IMR-90 (cell line): ENCODE results near the gene GABBR1. TPM values are rescaled to one million over a fixed set of nuclear protein-coding genes. Genes with fewer than 3 reads are reported as not detected.

Source experiments
- ATAC-seq: fragments of 200-7000 bp; cut with Tn5 transposase; 2 replicates; pipeline ENCODE4 v1.9.1; 2020; ENCODE audit warnings: low read depth, mild to moderate bottlenecking, moderate library complexity
- BruUV-seq: library from RNA; stranded (reverse); fragments of 400-500 nt; replicated peaks from 2 replicates; lab custom pipeline; 2021; lab: Mats Ljungman, UMichigan
- CTCF ChIA-PET: fragments of 300-600 bp; formaldehyde crosslinking; extraction: SDS; loops from one replicate; lab custom pipeline; 2021; ENCODE audit warnings: antibody characterized with exemption; lab: Yijun Ruan, JAX
- POLR2A ChIA-PET: fragments of 300-600 bp; sonication (Branson Sonifier 250); formaldehyde crosslinking; loops from one replicate; lab custom pipeline; 2022; ENCODE audit warnings: antibody characterized with exemption; ENCODE audit not compliant: unreplicated experiment; lab: Charles Lee
- DNase-seq: peaks from one replicate; pipeline ENCODE4 v3.0.0; 2013
- H2AFZ ChIP-seq: replicated peaks from 2 replicates; pipeline ENCODE3; 2013; ENCODE audit warnings: low read length, mild to moderate bottlenecking; ENCODE audit not compliant: poor library complexity
- H2AK5ac ChIP-seq: 2 replicates; pipeline ENCODE4 v1.6.1; 2013; ENCODE audit warnings: low read depth, low read length, inconsistent platforms
- H2AK9ac ChIP-seq: replicated peaks from 2 replicates; pipeline ENCODE3; 2013; ENCODE audit warnings: mild to moderate bottlenecking, low read depth, low read length, moderate library complexity; ENCODE audit not compliant: poor library complexity
- H2BK120ac ChIP-seq: 2 replicates; pipeline ENCODE4 v1.6.1; 2013; ENCODE audit warnings: low read depth, low read length, inconsistent platforms
- H2BK15ac ChIP-seq: 3 replicates; pipeline ENCODE4 v1.6.1; 2013; ENCODE audit warnings: low read depth, low read length, inconsistent platforms
- H2BK20ac ChIP-seq: 2 replicates; pipeline ENCODE4 v1.6.1; 2013; ENCODE audit warnings: low read depth, mild to moderate bottlenecking, inconsistent platforms, low read length, moderate library complexity
- H2BK5ac ChIP-seq: 2 replicates; pipeline ENCODE4 v1.6.1; 2013; ENCODE audit warnings: mild to moderate bottlenecking, low read depth, low read length, inconsistent platforms; ENCODE audit not compliant: poor library complexity, severe bottlenecking
- H3K14ac ChIP-seq: replicated peaks from 2 replicates; pipeline ENCODE4 v1.6.1; 2013; ENCODE audit warnings: low read depth, low read length, inconsistent platforms
- H3K18ac ChIP-seq: 2 replicates; pipeline ENCODE4 v1.6.1; 2013; ENCODE audit warnings: low read depth, low read length, control low read depth
- H3K23ac ChIP-seq: 2 replicates; pipeline ENCODE4 v1.6.1; 2013; ENCODE audit warnings: low read depth, low read length, inconsistent platforms
- H3K27ac ChIP-seq: 2 replicates; pipeline ENCODE4 v1.5.1; 2013; ENCODE audit warnings: mild to moderate bottlenecking, control low read depth, low read length; ENCODE audit not compliant: insufficient read depth
- H3K27me3 ChIP-seq: 2 replicates; pipeline ENCODE4 v1.6.1; 2013; ENCODE audit warnings: low read length; ENCODE audit not compliant: control insufficient read depth, insufficient read depth
- H3K36me3 ChIP-seq: 2 replicates; pipeline ENCODE4 v1.6.1; 2013; ENCODE audit warnings: low read length, mixed read lengths; ENCODE audit not compliant: control insufficient read depth, insufficient read depth
- H3K4ac ChIP-seq: 2 replicates; pipeline ENCODE4 v1.6.1; 2013; ENCODE audit warnings: low read depth, low read length, inconsistent platforms
- H3K4me1 ChIP-seq: 2 replicates; pipeline ENCODE4 v1.6.1; 2013; ENCODE audit warnings: low read length, mixed read lengths; ENCODE audit not compliant: control insufficient read depth, insufficient read depth
- H3K4me2 ChIP-seq: 2 replicates; pipeline ENCODE4 v1.6.1; 2013; ENCODE audit warnings: low read depth, mild to moderate bottlenecking, control low read depth, low read length, moderate library complexity
- H3K4me3 ChIP-seq: 2 replicates; pipeline ENCODE4 v1.5.1; 2013; ENCODE audit warnings: low read depth, mild to moderate bottlenecking, control low read depth, low read length, moderate library complexity; ENCODE audit not compliant: insufficient read depth
- H3K56ac ChIP-seq: 2 replicates; pipeline ENCODE4 v1.6.1; 2013; ENCODE audit warnings: low read length, inconsistent platforms; ENCODE audit not compliant: insufficient read depth; ENCODE audit errors: extremely low read depth
- H3K79me1 ChIP-seq, 2 experiments: 2 replicates each; pipeline ENCODE4 v1.6.1; 2013; ENCODE audit warnings: low read length in 2 of 2, inconsistent platforms in 1 of 2, low read depth in 1 of 2
- H3K9ac ChIP-seq: 2 replicates; pipeline ENCODE4 v1.6.1; 2013; ENCODE audit warnings: low read depth, low read length, control low read depth
- H3K9me1 ChIP-seq: 2 replicates; pipeline ENCODE4 v1.6.1; 2013; ENCODE audit warnings: low read length, inconsistent platforms; ENCODE audit not compliant: insufficient read depth
- H3K9me3 ChIP-seq: 2 replicates; pipeline ENCODE4 v1.6.1; 2013; ENCODE audit warnings: low read length; ENCODE audit not compliant: control insufficient read depth, insufficient read depth
- H4K20me1 ChIP-seq: 2 replicates; pipeline ENCODE4 v1.6.1; 2013; ENCODE audit warnings: low read length, inconsistent platforms; ENCODE audit not compliant: insufficient read depth
- H4K5ac ChIP-seq: 2 replicates; pipeline ENCODE4 v1.6.1; 2013; ENCODE audit warnings: mild to moderate bottlenecking, low read depth, low read length, control low read depth
- H4K8ac ChIP-seq, 2 experiments: 2 replicates each; pipeline ENCODE4 v1.6.1; 2013; ENCODE audit warnings: low read depth in 2 of 2, low read length in 2 of 2, control low read depth in 1 of 2, inconsistent platforms in 1 of 2
- H4K91ac ChIP-seq: 2 replicates; pipeline ENCODE4 v1.6.1; 2013; ENCODE audit warnings: low read depth, low read length, inconsistent platforms; ENCODE audit not compliant: insufficient read depth
- CEBPB ChIP-seq: IDR thresholded peaks from 2 replicates; pipeline ENCODE4 v1.6.1; 2012; ENCODE audit warnings: low read depth, low read length, improper control_type of control experiment
- CHD1 ChIP-seq: IDR thresholded peaks from 2 replicates; pipeline ENCODE4 v1.6.1; 2012; ENCODE audit warnings: low read depth, low read length, improper control_type of control experiment
- FOS ChIP-seq: fragments of 150-350 bp; IDR thresholded peaks from 2 replicates; pipeline ENCODE4 v1.6.1; 2016; ENCODE audit warnings: low read depth, low read length
- MAFK ChIP-seq: IDR thresholded peaks from 2 replicates; pipeline ENCODE4 v1.6.1; 2012; ENCODE audit warnings: low read depth, low read length, improper control_type of control experiment
- MAZ ChIP-seq: IDR thresholded peaks from 2 replicates; pipeline ENCODE4 v1.6.1; 2012; ENCODE audit warnings: low read depth, mild to moderate bottlenecking, low read length, improper control_type of control experiment, moderate library complexity, borderline replicate concordance
- MXI1 ChIP-seq: IDR thresholded peaks from 2 replicates; pipeline ENCODE4 v1.6.1; 2012; ENCODE audit warnings: low read depth, mild to moderate bottlenecking, low read length, moderate library complexity, borderline replicate concordance
- NFE2L2 ChIP-seq: fragments of 150-350 bp; IDR thresholded peaks from 2 replicates; pipeline ENCODE4 v1.6.1; 2016; ENCODE audit warnings: low read depth, mild to moderate bottlenecking, low read length
- POLR2A ChIP-seq: IDR thresholded peaks from 2 replicates; pipeline ENCODE4 v1.6.1; 2012; ENCODE audit warnings: mild to moderate bottlenecking, low read depth, low read length
- RAD21 ChIP-seq: IDR thresholded peaks from 2 replicates; pipeline ENCODE4 v1.6.1; 2012; ENCODE audit warnings: low read length, improper control_type of control experiment
- RCOR1 ChIP-seq: IDR thresholded peaks from 2 replicates; pipeline ENCODE4 v1.6.1; 2012; ENCODE audit warnings: mild to moderate bottlenecking, low read length, improper control_type of control experiment; ENCODE audit not compliant: insufficient replicate concordance
- RFX5 ChIP-seq: IDR thresholded peaks from 2 replicates; pipeline ENCODE4 v1.8.0; 2012; ENCODE audit warnings: low read depth, mild to moderate bottlenecking, low read length, moderate library complexity
- SMC3 ChIP-seq: fragments of 150-350 bp; IDR thresholded peaks from 2 replicates; pipeline ENCODE4 v1.6.1; 2016; ENCODE audit warnings: low read depth, mild to moderate bottlenecking, antibody characterized with exemption, low read length, moderate library complexity
- WGBS, 2 experiments: methylation state at CpG; one replicate each; pipeline versions ENCODE4 v1.1.5 to v1.1.7; 2013; ENCODE audit warnings: missing lambda C conversion rate in 2 of 2; ENCODE audit not compliant: insufficient read length in 1 of 2; ENCODE audit errors: extremely low coverage in 2 of 2; 5-methylcytosine and 5-hydroxymethylcytosine counted together
- dilution Hi-C: fragments of 300-500 bp; cut with HindIII; formaldehyde crosslinking; loops from one replicate; pipeline ENCODE4 v1.14.3; 2018; ENCODE audit warnings: low sequenced_read_pairs; ENCODE audit not compliant: unreplicated experiment
- in situ Hi-C: fragments of 300-500 bp; cut with MboI; formaldehyde crosslinking; loops from 3 replicates; pipeline ENCODE4 v1.14.3; 2019; ENCODE audit warnings: low sequenced_read_pairs, inconsistent platforms, mixed read lengths
- intact Hi-C: fragments of 100-400 bp; cut with micrococcal nuclease; formaldehyde crosslinking; loops from 2 replicates; pipeline ENCODE4 v1.10.0; 2022
- polyA plus RNA-seq, 3 experiments: library from polyadenylated mRNA; depleted of rRNA; stranded (reverse); fragments of >200 nt; gene quantifications; 2 replicates each; pipeline ENCODE4 v1.2.3, GENCODE V29; 2012; ENCODE audit warnings: low replicate concordance in 1 of 3
- total RNA-seq: library from RNA; depleted of rRNA; stranded (reverse); fragments of >200 nt; gene quantifications from 2 replicates; pipeline ENCODE4 v1.2.3, GENCODE V29; 2012
- TF ChIP-seq, protein P1 (sequence below): conservative IDR thresholded peaks from 2 replicates; pipeline ENCODE4 v1.5.1; 2012; ENCODE audit warnings: mild to moderate bottlenecking, low read depth, low read length, improper control_type of control experiment
- TF ChIP-seq, protein P2 (sequence below): fragments of 150-350 bp; IDR thresholded peaks from 2 replicates; pipeline ENCODE4 v1.6.1; 2016; ENCODE audit warnings: low read depth, mild to moderate bottlenecking, low read length, moderate library complexity, borderline replicate concordance
- TF ChIP-seq, protein P3 (sequence below): fragments of 150-350 bp; IDR thresholded peaks from 2 replicates; pipeline ENCODE4 v1.6.1; 2017; ENCODE audit warnings: mild to moderate bottlenecking, antibody characterized with exemption, low read length, low read depth

GABBR1 gene
- total and polyA plus RNA-seq, 2 of the 4 experiments (the other 2 are of a cell fraction): 5.9 to 31.5 TPM

DNA sequence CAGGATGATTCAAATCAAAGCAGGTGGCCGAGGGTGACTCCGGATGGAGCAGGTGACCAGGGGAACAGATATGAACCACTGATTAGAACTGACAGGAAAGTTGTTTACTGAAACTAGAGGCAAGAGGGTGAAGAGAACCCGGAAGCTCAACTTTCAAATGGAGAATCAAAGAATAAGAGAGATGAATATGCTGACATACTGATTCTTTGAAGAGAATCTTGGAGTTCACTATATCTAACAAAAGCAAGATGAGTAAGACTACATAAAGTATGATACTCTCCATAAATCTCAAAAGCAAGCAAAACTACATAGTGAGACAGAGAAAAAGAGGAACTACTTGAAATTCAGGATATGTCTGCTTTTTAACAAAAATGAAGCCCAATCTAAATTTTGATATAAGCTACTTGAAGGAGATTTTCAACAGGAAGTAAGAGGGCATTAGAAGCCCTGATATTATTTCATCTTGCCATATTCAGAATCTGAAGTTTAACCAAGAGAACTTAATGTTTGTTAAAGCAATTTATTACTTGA lies 69.5 kb downstream of the GABBR1 start:
- Histone ChIP-seq H3K9me3 (no peaks in the 10 kb centered on the region), H3K36me3 (no peaks in the 10 kb centered on the region), H3K4me3 (no peak overlapping the region), H3K4me2 (no peak overlapping the region), H3K9me1 (no peaks in the 10 kb centered on the region), H3K14ac (no peak overlapping the region), H3K56ac (no peak overlapping the region), H3K4ac (no peak overlapping the region), H3K27me3 (no peaks in the 10 kb centered on the region; the same call in 1 of the 2 replicates), H2BK15ac (no peak overlapping the region), H2BK5ac (no peak overlapping the region), H4K8ac (no peak overlapping the region), H2AK9ac (no peak overlapping the region), H3K79me1 (no peaks in the 10 kb centered on the region), H2BK20ac (no peak overlapping the region), H2AFZ (no peak overlapping the region), H4K5ac (no peak overlapping the region), H4K91ac (no peak overlapping the region), H3K9ac (no peak overlapping the region), H4K20me1 (no peaks in the 10 kb centered on the region), H2AK5ac (no peak overlapping the region), H2BK120ac (no peak overlapping the region), H3K18ac (no peak overlapping the region), H3K27ac (no peak overlapping the region), H3K23ac (no peak overlapping the region), H3K4me1 (no peaks in the 10 kb centered on the region)
- WGBS, 2 experiments: no CpG with 5 or more reads among the region's 3 CpGs
- dilution Hi-C loops (no loop called here), in situ Hi-C loops (no loop called here), intact Hi-C loops (no loop called here)
- no TSS peak for BruUV-seq
- CTCF ChIA-PET: no interaction called here
- DNase-seq: no peak
- ATAC-seq: no peak
- TF ChIP-seq MXI1: no peak
- no peak for TF ChIP-seq POLR2A
- TF ChIP-seq, protein P1, sequence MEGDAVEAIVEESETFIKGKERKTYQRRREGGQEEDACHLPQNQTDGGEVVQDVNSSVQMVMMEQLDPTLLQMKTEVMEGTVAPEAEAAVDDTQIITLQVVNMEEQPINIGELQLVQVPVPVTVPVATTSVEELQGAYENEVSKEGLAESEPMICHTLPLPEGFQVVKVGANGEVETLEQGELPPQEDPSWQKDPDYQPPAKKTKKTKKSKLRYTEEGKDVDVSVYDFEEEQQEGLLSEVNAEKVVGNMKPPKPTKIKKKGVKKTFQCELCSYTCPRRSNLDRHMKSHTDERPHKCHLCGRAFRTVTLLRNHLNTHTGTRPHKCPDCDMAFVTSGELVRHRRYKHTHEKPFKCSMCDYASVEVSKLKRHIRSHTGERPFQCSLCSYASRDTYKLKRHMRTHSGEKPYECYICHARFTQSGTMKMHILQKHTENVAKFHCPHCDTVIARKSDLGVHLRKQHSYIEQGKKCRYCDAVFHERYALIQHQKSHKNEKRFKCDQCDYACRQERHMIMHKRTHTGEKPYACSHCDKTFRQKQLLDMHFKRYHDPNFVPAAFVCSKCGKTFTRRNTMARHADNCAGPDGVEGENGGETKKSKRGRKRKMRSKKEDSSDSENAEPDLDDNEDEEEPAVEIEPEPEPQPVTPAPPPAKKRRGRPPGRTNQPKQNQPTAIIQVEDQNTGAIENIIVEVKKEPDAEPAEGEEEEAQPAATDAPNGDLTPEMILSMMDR: no peak
- no peak for TF ChIP-seq CEBPB
- TF ChIP-seq RCOR1: no peak
- no peak for TF ChIP-seq CHD1
- TF ChIP-seq, protein P2, sequence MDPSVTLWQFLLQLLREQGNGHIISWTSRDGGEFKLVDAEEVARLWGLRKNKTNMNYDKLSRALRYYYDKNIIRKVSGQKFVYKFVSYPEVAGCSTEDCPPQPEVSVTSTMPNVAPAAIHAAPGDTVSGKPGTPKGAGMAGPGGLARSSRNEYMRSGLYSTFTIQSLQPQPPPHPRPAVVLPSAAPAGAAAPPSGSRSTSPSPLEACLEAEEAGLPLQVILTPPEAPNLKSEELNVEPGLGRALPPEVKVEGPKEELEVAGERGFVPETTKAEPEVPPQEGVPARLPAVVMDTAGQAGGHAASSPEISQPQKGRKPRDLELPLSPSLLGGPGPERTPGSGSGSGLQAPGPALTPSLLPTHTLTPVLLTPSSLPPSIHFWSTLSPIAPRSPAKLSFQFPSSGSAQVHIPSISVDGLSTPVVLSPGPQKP: no peak
- no peak for TF ChIP-seq RFX5
- TF ChIP-seq, protein P3, sequence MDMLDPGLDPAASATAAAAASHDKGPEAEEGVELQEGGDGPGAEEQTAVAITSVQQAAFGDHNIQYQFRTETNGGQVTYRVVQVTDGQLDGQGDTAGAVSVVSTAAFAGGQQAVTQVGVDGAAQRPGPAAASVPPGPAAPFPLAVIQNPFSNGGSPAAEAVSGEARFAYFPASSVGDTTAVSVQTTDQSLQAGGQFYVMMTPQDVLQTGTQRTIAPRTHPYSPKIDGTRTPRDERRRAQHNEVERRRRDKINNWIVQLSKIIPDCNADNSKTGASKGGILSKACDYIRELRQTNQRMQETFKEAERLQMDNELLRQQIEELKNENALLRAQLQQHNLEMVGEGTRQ: no peak
- TF ChIP-seq MAFK: no peak
- no peak for TF ChIP-seq RAD21
- no peak for TF ChIP-seq NFE2L2
- TF ChIP-seq MAZ: no peak
- no peak for TF ChIP-seq SMC3
- TF ChIP-seq FOS: no peak
- POLR2A ChIA-PET: no interaction called here
